Suprapubic skin (tissue), 3 donors: ENCODE measurements around the gene API5.

Source experiments
- POLR2A ChIP-seq, 2 donors: fragments of 450-650 bp; IDR thresholded peaks; one replicate each; pipeline ENCODE4 v1.6.1; 2017; ENCODE audit warnings: antibody characterized with exemption in 2 of 2, mild to moderate bottlenecking in 2 of 2, moderate library complexity in 2 of 2
- TF ChIP-seq, protein P1 (sequence below), 2 donors: fragments of 200-600 bp in 1 of 2; fragments of 450-650 bp in 1 of 2; sonication (generic) in 1 of 2; IDR thresholded peaks; one replicate each; pipeline ENCODE4 v1.5.1; 2016 to 2019; ENCODE audit warnings: antibody characterized with exemption in 2 of 2, mild to moderate bottlenecking in 1 of 2, moderate library complexity in 1 of 2

DNA sequence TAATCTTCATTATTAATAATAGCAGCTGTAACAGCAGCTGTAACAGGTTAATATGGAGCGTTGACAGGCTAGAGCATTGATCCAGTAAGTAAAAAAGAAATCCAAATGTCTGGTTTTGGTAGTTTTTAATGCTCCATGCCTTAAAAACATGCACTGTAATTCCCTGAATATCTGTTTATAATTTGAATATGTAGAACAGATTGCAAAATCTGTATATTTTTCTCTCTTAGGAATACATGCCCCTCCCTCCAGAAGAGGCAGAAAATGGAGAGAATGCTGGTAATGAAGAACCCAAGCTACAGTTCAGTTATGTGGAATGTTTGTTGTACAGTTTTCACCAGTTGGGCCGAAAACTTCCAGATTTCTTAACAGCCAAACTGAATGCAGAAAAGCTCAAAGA lies 16.7 kb downstream of the API5 start:
- TF ChIP-seq, protein P1, sequence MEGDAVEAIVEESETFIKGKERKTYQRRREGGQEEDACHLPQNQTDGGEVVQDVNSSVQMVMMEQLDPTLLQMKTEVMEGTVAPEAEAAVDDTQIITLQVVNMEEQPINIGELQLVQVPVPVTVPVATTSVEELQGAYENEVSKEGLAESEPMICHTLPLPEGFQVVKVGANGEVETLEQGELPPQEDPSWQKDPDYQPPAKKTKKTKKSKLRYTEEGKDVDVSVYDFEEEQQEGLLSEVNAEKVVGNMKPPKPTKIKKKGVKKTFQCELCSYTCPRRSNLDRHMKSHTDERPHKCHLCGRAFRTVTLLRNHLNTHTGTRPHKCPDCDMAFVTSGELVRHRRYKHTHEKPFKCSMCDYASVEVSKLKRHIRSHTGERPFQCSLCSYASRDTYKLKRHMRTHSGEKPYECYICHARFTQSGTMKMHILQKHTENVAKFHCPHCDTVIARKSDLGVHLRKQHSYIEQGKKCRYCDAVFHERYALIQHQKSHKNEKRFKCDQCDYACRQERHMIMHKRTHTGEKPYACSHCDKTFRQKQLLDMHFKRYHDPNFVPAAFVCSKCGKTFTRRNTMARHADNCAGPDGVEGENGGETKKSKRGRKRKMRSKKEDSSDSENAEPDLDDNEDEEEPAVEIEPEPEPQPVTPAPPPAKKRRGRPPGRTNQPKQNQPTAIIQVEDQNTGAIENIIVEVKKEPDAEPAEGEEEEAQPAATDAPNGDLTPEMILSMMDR (IDR thresholded peaks at IDR 0.05), result no peak
- TF ChIP-seq POLR2A (IDR thresholded peaks at IDR 0.05), result no peak
